Activated CD8-positive, alpha-beta memory T cell treated with anti-CD3 and anti-CD28 coated beads for 24 hours (primary cell): ENCODE data around the gene HOXD3.

Experiments
- DNase-seq: peaks from one replicate; pipeline ENCODE4 v3.0.0-alpha.2; 2020

Gene HOXD3

GRCh38 chr2:176151442-176152287 lies 5.4 kb upstream of the HOXD3 start, which contains the start of gene HOXD4:
TSS of gene HOXD4 (plus strand) at chr2:176151550. CDS start at chr2:176151634, 84 bp downstream.
- DNase-seq: no peak

GRCh38 chr2:176152350-176153181 lies 4.5 kb upstream of the HOXD3 start:
- no peak for DNase-seq

- no peak for DNase-seq
Observed at GRCh38 chr2:176154576-176155252, 2.4 kb upstream of the HOXD3 start.

DNA sequence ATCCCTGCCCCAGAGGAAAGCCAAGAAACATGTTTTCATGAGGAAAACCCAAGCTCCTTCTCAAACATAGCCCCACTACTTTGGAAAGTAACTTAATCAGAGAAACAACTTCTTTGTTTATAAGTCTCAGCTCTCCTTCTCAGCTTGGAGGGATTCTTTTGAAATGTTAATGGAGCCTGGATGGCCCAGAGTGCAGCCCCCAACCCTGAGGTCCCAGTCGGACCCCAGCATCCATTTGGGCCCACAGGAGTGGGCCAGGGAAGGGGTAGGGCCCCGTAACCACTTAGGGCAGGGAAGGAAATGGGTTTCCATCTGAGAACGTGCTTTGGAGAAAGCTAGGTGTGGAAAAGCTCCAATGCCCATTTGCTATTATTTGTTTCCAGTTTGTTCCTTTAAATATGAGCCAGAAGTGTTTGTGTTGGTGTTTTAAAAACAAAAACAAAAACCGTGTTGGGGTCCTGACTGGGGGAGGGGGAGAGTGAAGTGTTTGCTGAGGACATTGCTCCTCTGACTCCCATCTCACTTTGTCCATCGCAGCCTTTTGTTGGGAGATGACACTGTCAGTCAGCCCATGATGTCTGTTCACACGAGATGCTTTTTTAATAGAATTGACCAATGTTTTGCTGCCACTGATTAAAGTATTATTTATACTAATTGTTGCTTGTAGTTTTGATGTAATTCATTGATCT lies 1.6 kb upstream of the HOXD3 start:
- DNase-seq: no peak

DNA sequence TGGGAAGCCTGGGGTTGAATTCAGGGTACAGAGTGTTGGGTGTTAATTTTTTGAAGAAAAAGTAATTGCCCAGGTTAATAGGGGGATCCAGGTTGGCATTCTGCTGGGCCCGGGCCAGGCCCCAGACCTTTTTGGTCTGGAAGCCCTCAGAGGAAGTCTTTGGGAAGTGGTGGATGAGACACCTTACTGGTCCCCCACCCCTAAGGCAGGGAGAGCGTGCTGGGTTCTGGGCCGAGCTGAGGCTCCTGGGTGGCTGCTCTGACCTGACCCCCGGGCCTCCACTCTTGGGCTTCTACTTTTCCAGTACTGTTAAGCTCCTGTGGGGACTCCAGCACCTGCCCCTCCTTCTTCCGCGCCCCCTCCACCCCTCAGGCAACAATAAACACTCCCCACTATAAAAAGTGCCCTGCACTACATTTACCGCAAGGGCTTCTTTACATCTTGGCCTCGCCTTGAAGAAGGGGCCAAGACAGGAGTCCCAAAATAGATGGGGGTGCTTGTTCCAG lies 753 bp upstream of the HOXD3 start:
- DNase-seq: no peak

DNA sequence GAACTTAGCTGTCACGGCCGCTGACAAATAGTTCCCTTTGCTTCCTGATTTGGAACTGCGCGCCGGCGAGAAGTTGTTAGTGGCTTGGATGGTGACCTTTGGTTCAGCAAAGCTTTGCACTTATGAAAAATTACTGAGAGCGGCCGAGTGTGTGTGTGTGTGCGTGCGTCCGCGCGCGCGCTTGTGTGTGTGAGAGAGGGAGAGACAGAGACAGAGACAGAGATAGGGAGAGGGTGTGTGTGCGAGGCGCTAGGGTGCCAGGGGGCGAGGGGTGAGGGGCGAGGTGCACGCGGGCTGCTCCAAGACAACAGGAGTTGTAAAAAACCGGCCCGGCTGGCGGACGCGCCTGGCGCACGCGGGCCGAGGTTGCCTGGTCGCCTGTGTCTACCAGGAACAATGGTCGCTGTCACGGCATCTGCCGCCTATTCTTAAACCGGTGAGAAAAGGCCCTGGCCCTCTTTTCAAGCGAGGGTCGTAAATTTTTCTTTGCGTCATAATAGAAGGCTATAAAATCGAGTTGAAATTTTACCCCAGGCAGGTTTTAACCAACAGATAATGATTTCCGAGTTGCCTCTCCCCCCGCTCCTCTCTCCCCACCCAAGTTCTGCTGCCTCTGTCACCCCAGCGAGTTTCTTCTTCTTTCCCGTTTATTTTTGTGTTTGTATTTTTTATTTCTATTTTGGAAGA lies 535 bp downstream of the HOXD3 start:
- no peak for DNase-seq

- no peak for DNase-seq
Observed at GRCh38 chr2:176158186-176158591, 1.1 kb downstream of the HOXD3 start.

DNA sequence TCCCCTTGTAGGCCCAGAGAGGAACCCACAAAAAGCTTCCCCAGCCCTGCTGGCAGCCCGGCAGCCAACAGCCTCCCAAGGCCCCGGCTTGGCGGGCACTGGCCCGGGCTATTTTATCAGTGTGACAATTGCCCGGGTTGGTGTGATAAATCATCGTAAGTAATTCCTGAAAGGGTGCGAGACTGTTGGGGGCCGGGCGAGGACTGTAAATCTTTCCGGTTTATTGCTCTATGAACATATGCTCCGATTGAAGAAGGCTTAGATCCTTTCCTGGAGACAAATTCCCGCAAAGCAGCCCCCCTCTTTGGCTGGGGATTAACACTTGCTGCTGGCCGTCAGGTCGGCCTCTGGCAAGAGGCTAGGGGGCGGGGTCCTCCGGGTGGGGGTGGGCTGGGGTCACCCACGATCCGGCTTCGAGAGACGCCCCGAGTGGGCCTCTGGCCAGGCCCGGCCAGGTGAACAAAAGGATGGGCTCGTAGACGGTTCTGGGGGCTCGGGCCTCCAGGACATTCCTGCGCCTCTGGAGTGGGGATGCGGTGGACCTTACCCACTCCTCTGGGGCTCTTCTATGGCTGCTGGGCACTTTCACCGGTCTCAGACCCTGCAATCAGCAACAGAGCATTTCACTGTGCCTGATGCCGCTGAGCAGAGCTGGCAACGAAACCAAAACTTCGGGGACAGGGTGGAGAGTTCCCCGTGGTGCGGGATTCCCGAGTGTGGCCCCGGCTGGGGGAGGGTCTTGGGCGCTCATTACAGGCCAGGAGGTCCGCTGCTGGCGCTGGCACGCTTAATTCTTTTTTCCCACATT lies 2.0 kb downstream of the HOXD3 start:
- no peak for DNase-seq

GRCh38 chr2:176159663-176160250 lies 2.6 kb downstream of the HOXD3 start:
- no peak for DNase-seq

DNA sequence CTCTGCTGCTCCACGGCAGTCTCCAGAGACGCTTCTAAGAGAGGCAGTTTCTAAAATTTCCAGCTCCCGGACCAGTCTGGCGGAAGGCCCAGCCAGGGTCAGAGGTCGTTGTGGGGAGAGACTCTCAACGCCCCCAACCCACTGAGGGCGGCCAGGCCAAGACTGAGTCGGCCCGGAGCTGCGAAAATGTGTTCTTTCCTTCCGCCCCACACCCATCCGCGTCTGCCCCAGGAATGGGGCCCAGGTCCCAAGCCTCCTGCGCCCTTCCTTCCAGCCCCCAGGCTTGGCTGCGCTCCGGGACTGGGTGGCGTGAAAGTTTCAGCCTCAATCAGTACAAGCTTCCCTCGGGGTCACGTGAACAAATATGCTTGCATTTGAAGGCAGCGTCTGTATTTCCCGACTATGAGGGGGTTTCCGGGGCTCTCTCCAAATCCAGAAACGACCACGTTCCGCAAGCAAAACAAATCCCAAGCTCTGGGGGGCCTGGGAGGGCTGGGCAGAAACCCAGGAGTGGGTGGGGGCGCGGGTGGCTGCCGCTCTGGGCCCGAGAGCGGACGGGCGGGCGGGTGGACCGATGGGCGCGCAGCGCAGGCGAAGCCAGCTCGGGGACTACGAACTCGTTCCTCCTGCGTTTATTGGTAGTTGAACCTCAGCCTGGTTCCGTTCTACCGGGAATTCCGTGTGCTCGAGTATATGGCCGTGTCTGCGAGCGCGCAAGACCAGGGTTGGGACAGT lies 3.3 kb downstream of the HOXD3 start:
- DNase-seq: no peak

DNA sequence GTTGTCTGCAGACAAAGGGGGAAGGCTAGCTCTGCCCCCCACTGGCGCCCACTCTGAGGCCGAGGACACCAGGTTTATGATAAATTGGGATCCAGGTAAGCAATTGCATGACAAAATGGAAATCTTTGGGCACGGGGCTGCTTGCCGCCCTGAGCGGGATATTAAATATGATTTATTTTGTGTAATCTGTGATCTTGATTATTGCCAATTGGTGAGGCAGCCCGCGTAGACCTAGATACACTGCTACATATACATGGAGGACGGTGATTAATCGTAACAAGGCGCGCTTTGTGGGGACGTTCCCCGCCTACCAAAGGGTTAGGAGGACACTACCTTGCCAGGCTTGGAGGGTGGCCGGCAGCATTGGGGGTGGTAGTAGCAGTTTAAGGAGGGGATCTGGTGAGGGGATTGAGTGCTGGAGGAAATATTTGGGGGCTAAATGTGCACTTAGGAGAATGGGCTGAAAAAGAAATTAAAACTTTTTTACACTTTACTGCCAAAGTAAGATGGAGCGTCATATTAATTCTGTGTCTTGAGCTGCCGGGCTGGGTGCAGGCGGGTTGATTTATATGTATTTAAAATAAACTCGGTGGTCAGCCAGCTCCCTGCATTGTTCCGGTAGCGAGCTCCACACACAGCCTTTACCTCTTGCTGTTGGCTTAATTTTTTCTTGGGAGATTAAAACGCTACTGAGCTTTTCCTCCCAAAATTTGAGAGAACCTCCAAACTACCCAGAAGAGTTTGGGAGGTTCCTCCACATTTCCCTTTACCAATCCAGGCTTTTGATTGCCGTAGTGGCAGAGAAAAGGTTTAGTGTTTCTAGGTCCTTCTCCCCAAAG lies 4.1 kb downstream of the HOXD3 start:
- DNase-seq: no peak

DNA sequence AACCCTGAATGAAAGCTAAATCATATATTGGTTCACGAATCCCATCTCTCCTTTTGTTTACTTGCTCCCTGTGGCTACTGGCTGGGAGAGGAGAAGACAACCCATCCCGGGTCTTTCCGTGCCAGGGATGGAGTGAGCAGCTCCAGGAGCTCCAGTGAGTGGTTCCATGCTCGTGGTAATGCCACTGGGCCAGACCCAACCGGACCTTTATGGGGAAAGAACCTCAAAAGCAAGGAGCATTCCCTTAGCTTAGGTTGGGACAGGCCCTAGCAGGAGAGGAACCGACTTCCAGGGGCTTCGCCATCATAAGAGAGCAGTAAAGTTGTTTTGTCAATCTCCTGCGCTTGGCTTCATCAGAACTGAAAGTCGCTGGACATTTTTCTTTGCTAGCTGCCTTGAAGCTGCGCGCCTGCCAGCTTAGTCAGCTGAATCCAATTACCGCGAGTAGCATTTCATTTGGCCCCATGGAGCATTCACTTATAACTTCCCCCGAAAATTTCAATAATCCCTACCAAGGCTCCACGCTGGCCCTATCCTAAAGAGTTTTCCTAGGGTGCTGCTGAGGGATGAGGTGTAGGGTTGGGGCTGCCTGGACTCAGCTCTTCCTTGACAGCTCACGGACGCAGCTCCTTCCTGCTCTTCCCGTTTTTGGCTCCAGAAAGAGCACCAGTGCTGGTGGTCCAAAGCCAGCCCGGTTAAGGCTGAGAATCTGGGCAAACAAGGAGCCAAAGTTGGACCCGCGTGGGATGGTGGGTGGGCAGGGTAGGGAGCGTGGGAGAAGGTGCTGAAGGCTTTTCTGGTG lies 4.9 kb downstream of the HOXD3 start:
- DNase-seq: no peak

- DNase-seq: no peak
Observed at GRCh38 chr2:176162911-176163671, 6.0 kb downstream of the HOXD3 start.

- DNase-seq: no peak
Observed at GRCh38 chr2:176163672-176164056, 6.6 kb downstream of the HOXD3 start.

DNA sequence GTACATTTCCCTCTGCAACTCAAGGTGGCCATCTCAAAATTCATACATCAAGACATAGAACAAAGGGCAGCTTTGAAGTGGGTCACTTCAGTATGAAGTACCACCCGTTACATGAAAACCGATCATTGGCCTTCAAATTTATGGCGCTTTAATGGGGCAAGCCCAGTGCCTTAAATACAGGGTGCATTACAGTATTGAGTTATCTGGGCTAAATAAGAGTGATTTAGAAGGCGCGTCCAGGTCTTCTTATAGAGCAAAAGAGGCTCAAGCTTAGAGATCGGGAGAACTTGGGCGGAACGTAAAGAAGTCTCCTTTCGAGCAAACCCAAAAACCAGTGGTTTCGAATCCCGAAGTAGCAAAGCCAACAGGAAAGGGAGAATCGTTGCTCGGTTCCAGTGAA lies 7.1 kb downstream of the HOXD3 start:
- no peak for DNase-seq

DNA sequence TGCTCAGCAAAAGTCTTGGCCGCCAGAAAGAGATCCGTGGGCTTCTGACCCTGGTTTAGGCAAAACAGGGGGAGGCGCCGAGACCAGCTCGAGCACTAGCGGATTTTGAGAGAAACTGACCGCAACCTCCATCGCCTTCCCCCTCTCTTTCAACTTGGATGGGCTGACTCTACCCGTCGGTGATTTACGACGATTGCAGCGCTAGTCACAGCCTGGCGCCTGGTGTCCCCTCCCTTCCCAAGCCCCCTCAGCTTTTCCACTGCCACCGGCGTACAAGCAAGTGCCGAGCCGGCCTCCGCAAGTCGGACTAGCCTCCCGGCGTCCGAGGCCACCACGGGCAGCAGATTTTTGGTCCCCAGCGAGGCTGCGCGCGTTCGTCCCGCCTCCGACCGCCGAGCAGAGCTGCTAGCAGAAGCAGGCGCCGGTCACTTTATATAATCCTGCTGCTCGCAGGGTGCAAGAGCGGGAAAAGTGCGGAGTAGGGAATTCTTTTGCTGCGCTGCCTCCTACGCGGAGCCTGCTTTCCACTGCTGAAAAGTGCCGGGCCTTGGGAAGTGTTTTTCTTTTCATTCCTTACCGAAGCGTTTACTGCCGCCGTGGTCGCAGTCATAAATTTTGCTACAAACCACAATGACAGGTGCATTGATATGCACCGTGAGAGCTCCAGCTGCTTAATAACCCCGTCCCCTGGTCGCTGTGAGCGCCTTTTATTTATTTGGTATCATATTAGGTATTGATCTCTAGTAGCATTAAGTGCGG lies 7.7 kb downstream of the HOXD3 start:
- DNase-seq: no peak
